Measurements from ENCODE around the gene FANCF. TPM values are rescaled to one million over a fixed set of nuclear protein-coding genes. Genes with fewer than 3 reads are reported as not detected.

Gene FANCF
- total RNA-seq, 2 donors from 2014 or later = 9.4 to 11.0 TPM

GRCh38 chr11:22641559-22641958 is 15.9 kb upstream of the FANCF start:
- no peaks in the 10 kb centered on the region for H3K9me3 Mint-ChIP-seq
- H3K4me3 Mint-ChIP-seq = no peak overlapping the region
- no peaks in the 10 kb centered on the region for H3K36me3 Mint-ChIP-seq
- H3K27me3 Mint-ChIP-seq = peaks cover 0 to 2% of the 10 kb centered on the region in 2 donors
- DNase-seq (ENCODE audit: low spot score) = no peak
- H3K4me1 Mint-ChIP-seq (ENCODE audit: low read depth in 2 of 2) = no peaks in the 10 kb centered on the region
- ATAC-seq = no peak
- no peak overlapping the region for H3K27ac Mint-ChIP-seq

DNA sequence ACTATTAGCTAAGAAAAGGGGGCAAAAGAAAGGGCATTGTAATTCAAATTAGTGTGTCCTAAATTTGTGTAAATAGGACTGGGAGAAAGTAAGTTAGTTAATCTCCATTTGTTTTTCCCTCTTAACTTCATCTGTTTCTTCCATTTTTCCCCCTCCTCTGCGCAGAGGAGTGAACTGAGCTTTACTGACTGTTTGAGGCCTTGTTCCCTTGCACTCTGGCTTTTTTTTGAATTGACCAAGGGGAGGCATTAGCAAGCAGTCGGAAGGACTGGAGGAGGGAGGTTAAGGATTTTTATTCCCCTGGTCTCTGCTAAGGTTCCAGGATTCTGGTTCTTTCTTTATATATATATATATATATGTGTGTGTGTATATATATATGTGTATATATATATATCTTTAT is 15.2 kb upstream of the FANCF start:
- no peak for DNase-seq (ENCODE audit: low spot score)
- H3K4me3 Mint-ChIP-seq = no peak overlapping the region
- no peaks in the 10 kb centered on the region for H3K36me3 Mint-ChIP-seq
- H3K27ac Mint-ChIP-seq = no peak overlapping the region
- no peaks in the 10 kb centered on the region for H3K4me1 Mint-ChIP-seq (ENCODE audit: low read depth in 2 of 2)
- no peaks in the 10 kb centered on the region for H3K9me3 Mint-ChIP-seq
- ATAC-seq = no peak
- peaks cover 0 to 2% of the 10 kb centered on the region in 2 donors for H3K27me3 Mint-ChIP-seq

- DNase-seq (ENCODE audit: low spot score) = no peak
- no peaks in the 10 kb centered on the region for H3K36me3 Mint-ChIP-seq
- no peaks in the 10 kb centered on the region for H3K9me3 Mint-ChIP-seq
- no peaks in the 10 kb centered on the region for H3K27me3 Mint-ChIP-seq
- H3K4me3 Mint-ChIP-seq = no peak overlapping the region
- H3K4me1 Mint-ChIP-seq (ENCODE audit: low read depth in 2 of 2) = no peaks in the 10 kb centered on the region
- ATAC-seq = peak; percentile 13 to 71
- no peak overlapping the region for H3K27ac Mint-ChIP-seq
Measured at GRCh38 chr11:22635689-22636088, 10.1 kb upstream of the FANCF start.

DNA sequence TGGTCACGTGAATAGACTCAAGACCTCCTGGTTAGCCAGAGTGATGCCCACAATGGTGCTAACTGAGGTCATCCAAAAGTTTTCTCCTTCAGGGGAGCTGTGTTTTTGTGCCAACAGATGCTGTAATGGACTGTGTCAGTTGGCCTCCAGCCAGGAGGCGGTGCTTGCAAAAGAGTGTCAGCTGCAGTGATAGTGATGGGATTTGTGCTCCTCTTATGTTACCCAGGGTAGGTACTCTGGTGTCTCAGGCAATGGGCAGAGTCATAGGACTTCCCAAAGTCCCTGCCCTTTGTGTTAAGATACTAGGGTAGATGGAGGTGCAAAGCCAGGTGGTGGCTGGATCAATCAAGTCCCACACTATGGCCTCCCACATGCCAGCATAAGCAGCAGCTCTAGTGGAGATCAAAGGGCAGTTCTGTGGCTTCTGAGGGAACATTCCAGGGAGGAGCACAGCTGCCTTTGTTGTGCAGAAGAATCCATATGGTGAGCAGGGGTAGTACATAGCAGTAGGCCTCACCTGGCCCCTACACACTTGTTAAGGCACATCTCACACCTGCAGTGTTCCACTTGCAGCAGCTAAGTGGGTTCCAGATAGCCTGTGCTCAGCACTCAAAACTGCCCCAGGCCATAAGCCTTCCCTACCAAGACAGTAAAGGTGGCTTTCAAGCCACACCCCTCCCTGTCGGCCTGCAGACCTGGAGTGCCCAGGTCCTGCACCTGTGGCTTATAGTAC is 9.4 kb upstream of the FANCF start:
- no peaks in the 10 kb centered on the region for H3K27me3 Mint-ChIP-seq

GRCh38 chr11:22633354-22633902 is 7.8 kb upstream of the FANCF start:
- Mint-ChIP-seq H3K27ac (no peak overlapping the region), H3K4me3 (no peak overlapping the region)
- no peak for DNase-seq (ENCODE audit: low spot score)

More for the DNA sequence above, 9.4 kb upstream of the FANCF start:
- H3K4me3 Mint-ChIP-seq = no peak overlapping the region
- H3K4me1 Mint-ChIP-seq (ENCODE audit: low read depth in 2 of 2) = no peaks in the 10 kb centered on the region
- ATAC-seq = peak; percentile 49 to 62
- H3K9me3 Mint-ChIP-seq = no peaks in the 10 kb centered on the region
- DNase-seq (ENCODE audit: low spot score) = no peak
- H3K27ac Mint-ChIP-seq = no peak overlapping the region
- H3K36me3 Mint-ChIP-seq = no peaks in the 10 kb centered on the region

DNA sequence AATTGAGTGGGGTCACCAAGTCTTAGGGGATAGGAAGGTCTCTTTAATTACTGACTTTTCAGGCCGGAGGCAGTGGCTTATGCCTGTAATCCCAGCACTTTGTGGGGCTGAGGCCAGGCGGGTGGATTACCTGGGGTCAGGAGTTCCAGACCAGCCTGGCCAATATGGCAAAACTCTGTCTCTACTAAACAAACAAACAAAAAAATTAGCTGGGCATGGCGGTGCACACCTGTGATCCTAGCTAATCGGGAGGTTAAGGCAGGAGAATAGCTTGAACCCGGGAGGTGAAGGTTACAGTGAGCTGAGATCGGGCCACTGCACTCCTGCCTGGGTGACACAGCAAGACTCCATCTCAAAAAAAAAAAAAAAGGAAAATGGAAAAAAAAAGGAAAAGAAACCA is 1.8 kb upstream of the FANCF start:
- H3K4me1 Mint-ChIP-seq (ENCODE audit: low read depth in 2 of 2) = peaks cover 4 to 9% of the 10 kb centered on the region in 2 donors
- no peaks in the 10 kb centered on the region for H3K36me3 Mint-ChIP-seq
- no peaks in the 10 kb centered on the region for H3K9me3 Mint-ChIP-seq
- no peak for DNase-seq (ENCODE audit: low spot score)
- no peak overlapping the region for H3K27ac Mint-ChIP-seq
- H3K27me3 Mint-ChIP-seq = no peaks in the 10 kb centered on the region
- H3K4me3 Mint-ChIP-seq = no peak overlapping the region
- ATAC-seq = no peak

More at GRCh38 chr11:22633354-22633902, 7.8 kb upstream of the FANCF start:
- no peaks in the 10 kb centered on the region for H3K27me3 Mint-ChIP-seq
- H3K4me1 Mint-ChIP-seq (ENCODE audit: low read depth in 2 of 2) = no peaks in the 10 kb centered on the region
- no peaks in the 10 kb centered on the region for H3K9me3 Mint-ChIP-seq
- no peak for ATAC-seq
- no peaks in the 10 kb centered on the region for H3K36me3 Mint-ChIP-seq

- H3K4me3 Mint-ChIP-seq = no peak overlapping the region
Measured at GRCh38 chr11:22626573-22627239, 1.1 kb upstream of the FANCF start.

GRCh38 chr11:22624742-22625447 is 728 bp downstream of the FANCF start:
- H3K27me3 Mint-ChIP-seq = no peaks in the 10 kb centered on the region
- peak overlapping the region; percentile 94 to 97 for H3K27ac Mint-ChIP-seq
- H3K4me1 Mint-ChIP-seq (ENCODE audit: low read depth in 2 of 2) = peaks cover 15 to 17% of the 10 kb centered on the region in 2 donors
- peaks cover 11% of the 10 kb centered on the region for H3K36me3 Mint-ChIP-seq
- peak overlapping the region; percentile 95 for H3K4me3 Mint-ChIP-seq
- DNase-seq (ENCODE audit: low spot score) = peak; percentile 73
- H3K9me3 Mint-ChIP-seq = no peaks in the 10 kb centered on the region
- ATAC-seq = peak; percentile 66 to 68

More at GRCh38 chr11:22626573-22627239, 1.1 kb upstream of the FANCF start:
- H3K27ac Mint-ChIP-seq = peak overlapping the region; percentile 94 to 97
- ATAC-seq (no peak), DNase-seq (ENCODE audit: low spot score) (no peak)
- no peaks in the 10 kb centered on the region for H3K36me3 Mint-ChIP-seq
- H3K4me1 Mint-ChIP-seq (ENCODE audit: low read depth in 2 of 2) = peaks cover 9% of the 10 kb centered on the region in 2 donors
- no peaks in the 10 kb centered on the region for H3K27me3 Mint-ChIP-seq
- no peaks in the 10 kb centered on the region for H3K9me3 Mint-ChIP-seq

- H3K9me3 Mint-ChIP-seq = no peaks in the 10 kb centered on the region
Measured at GRCh38 chr11:22617868-22618267, 7.8 kb downstream of the FANCF start.

GRCh38 chr11:22603933-22604332 is 21.7 kb downstream of the FANCF start:
- H3K9me3 Mint-ChIP-seq = no peaks in the 10 kb centered on the region
- H3K36me3 Mint-ChIP-seq = peaks cover 5% of the 10 kb centered on the region
- H3K27me3 Mint-ChIP-seq = peaks cover 8 to 16% of the 10 kb centered on the region in 2 donors
- H3K27ac Mint-ChIP-seq = no peak overlapping the region
- DNase-seq (ENCODE audit: low spot score) (no peak), ATAC-seq (no peak)
- no peaks in the 10 kb centered on the region for H3K4me1 Mint-ChIP-seq (ENCODE audit: low read depth in 2 of 2)
- H3K4me3 Mint-ChIP-seq = no peak overlapping the region

More at GRCh38 chr11:22617868-22618267, 7.8 kb downstream of the FANCF start:
- Mint-ChIP-seq H3K27me3 (peaks cover 14 to 15% of the 10 kb centered on the region in 2 donors), H3K4me3 (no peak overlapping the region), H3K36me3 (peaks cover 20% of the 10 kb centered on the region), H3K27ac (no peak overlapping the region), H3K4me1 (ENCODE audit: low read depth in 2 of 2) (peaks cover 10 to 13% of the 10 kb centered on the region in 2 donors)
- DNase-seq (ENCODE audit: low spot score) (no peak), ATAC-seq (peak in 1 of 2 donors; percentile 24)

DNA sequence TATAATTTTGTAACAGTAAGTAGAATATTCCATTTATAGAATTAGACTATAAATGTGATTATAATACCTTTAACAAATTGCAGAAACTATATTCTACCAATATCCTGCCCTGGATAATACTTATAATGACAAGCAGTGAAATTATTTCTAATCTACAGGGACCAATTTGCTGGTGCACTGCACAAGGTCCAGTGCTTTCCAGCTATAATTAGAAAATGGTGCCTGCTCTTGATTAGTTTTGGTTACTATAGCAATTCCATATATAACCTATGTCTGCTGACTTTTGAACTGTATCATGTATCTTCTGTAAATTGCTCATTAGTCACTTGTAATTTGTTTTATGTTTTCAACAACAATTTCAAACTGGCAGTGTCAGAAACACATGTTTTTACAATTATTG is 23.1 kb downstream of the FANCF start:
- no peak overlapping the region for H3K4me3 Mint-ChIP-seq
- H3K27me3 Mint-ChIP-seq = peaks cover 8 to 19% of the 10 kb centered on the region in 2 donors
- H3K4me1 Mint-ChIP-seq (ENCODE audit: low read depth in 2 of 2) = no peaks in the 10 kb centered on the region
- DNase-seq (ENCODE audit: low spot score) (no peak), ATAC-seq (no peak)
- H3K36me3 Mint-ChIP-seq = peaks cover 5% of the 10 kb centered on the region
- no peak overlapping the region for H3K27ac Mint-ChIP-seq
- no peaks in the 10 kb centered on the region for H3K9me3 Mint-ChIP-seq

GRCh38 chr11:22599458-22599857 is 26.2 kb downstream of the FANCF start:
- peaks cover 12 to 25% of the 10 kb centered on the region in 2 donors for H3K27me3 Mint-ChIP-seq
- no peaks in the 10 kb centered on the region for H3K4me1 Mint-ChIP-seq (ENCODE audit: low read depth in 2 of 2)
- peaks cover 5% of the 10 kb centered on the region for H3K36me3 Mint-ChIP-seq
- DNase-seq (ENCODE audit: low spot score) = no peak
- no peaks in the 10 kb centered on the region for H3K9me3 Mint-ChIP-seq
- H3K27ac Mint-ChIP-seq = no peak overlapping the region
- no peak overlapping the region for H3K4me3 Mint-ChIP-seq
- ATAC-seq = no peak

GRCh38 chr11:22597062-22597461 is 28.6 kb downstream of the FANCF start:
- DNase-seq (ENCODE audit: low spot score) (no peak), ATAC-seq (no peak)
- H3K27ac Mint-ChIP-seq = no peak overlapping the region
- H3K4me1 Mint-ChIP-seq (ENCODE audit: low read depth in 2 of 2) = no peaks in the 10 kb centered on the region
- peaks cover 5% of the 10 kb centered on the region for H3K36me3 Mint-ChIP-seq
- peaks cover 4% of the 10 kb centered on the region for H3K9me3 Mint-ChIP-seq
- peaks cover 15 to 28% of the 10 kb centered on the region in 2 donors for H3K27me3 Mint-ChIP-seq
- H3K4me3 Mint-ChIP-seq = no peak overlapping the region
